ENCODE measurements around the gene IHH. TPM values are rescaled to one million over a fixed set of nuclear protein-coding genes. Genes with fewer than 3 reads are reported as not detected.

The IHH gene
- polyA plus RNA-seq, 4 donors: 1.7 to 2.7 (median 1.8) TPM

GRCh38 chr2:219078126-219078525 lies 17.4 kb upstream of the IHH start:
- DNase-seq (ENCODE audit: low read depth in 4 of 4, low spot score in 2 of 4): no peak

GRCh38 chr2:219076253-219076652 lies 15.5 kb upstream of the IHH start:
- DNase-seq (ENCODE audit: low read depth in 4 of 4, low spot score in 2 of 4): no peak

- DNase-seq (ENCODE audit: low read depth in 4 of 4, low spot score in 2 of 4): peak in 2 of 4 donors; percentile 51 to 55
These were observed 12.8 kb upstream of the IHH start for GRCh38 chr2:219073413-219074129.

- no peak for DNase-seq (ENCODE audit: low read depth in 4 of 4, low spot score in 2 of 4)
These were observed 12.1 kb upstream of the IHH start for GRCh38 chr2:219072741-219073250.

GRCh38 chr2:219071131-219071816 lies 10.6 kb upstream of the IHH start:
- DNase-seq (ENCODE audit: low read depth in 4 of 4, low spot score in 2 of 4): no peak

GRCh38 chr2:219065484-219065883 lies 4.8 kb upstream of the IHH start:
- no peak for DNase-seq (ENCODE audit: low read depth in 4 of 4, low spot score in 2 of 4)

- no peak for DNase-seq (ENCODE audit: low read depth in 4 of 4, low spot score in 2 of 4)
These were observed 1.4 kb upstream of the IHH start for GRCh38 chr2:219062081-219062480.

GRCh38 chr2:219059725-219060682 lies 717 bp downstream of the IHH start:
- no peak for DNase-seq (ENCODE audit: low read depth in 4 of 4, low spot score in 2 of 4)

- no peak for DNase-seq (ENCODE audit: low read depth in 4 of 4, low spot score in 2 of 4)
These were observed 1.4 kb downstream of the IHH start for GRCh38 chr2:219059375-219059724.

- no peak for DNase-seq (ENCODE audit: low read depth in 4 of 4, low spot score in 2 of 4)
These were observed 2.0 kb downstream of the IHH start for GRCh38 chr2:219058541-219059374.

- peak in 1 of 4 donors; percentile 36 for DNase-seq (ENCODE audit: low read depth in 4 of 4, low spot score in 2 of 4)
These were observed 2.8 kb downstream of the IHH start for GRCh38 chr2:219057709-219058540.

- DNase-seq (ENCODE audit: low read depth in 4 of 4, low spot score in 2 of 4): no peak
These were observed 3.6 kb downstream of the IHH start for GRCh38 chr2:219056896-219057708.

GRCh38 chr2:219056176-219056895 lies 4.4 kb downstream of the IHH start:
- DNase-seq (ENCODE audit: low read depth in 4 of 4, low spot score in 2 of 4): no peak

GRCh38 chr2:219054956-219055903 lies 5.5 kb downstream of the IHH start:
- no peak for DNase-seq (ENCODE audit: low read depth in 4 of 4, low spot score in 2 of 4)

- DNase-seq (ENCODE audit: low read depth in 4 of 4, low spot score in 2 of 4): no peak
These were observed 11.4 kb downstream of the IHH start for GRCh38 chr2:219049282-219049681.

- peak in 2 of 4 donors; percentile 56 to 64 for DNase-seq (ENCODE audit: low read depth in 4 of 4, low spot score in 2 of 4)
These were observed 14.7 kb downstream of the IHH start for GRCh38 chr2:219045937-219046550.
